Immature natural killer cell (primary cell): ENCODE measurements around the gene ATP6V0A1. TPM values are rescaled to one million over a fixed set of nuclear protein-coding genes. Genes with fewer than 3 reads are reported as not detected.

Source experiments
- DNase-seq, 3 donors: peaks; one replicate each; pipeline ENCODE4 v3.0.0; 2022; ENCODE audit warnings: mixed read lengths in 1 of 3
- H3K27ac Mint-ChIP-seq, 6 donors: one replicate each; pipeline ENCODE4 v1.8.0; 2020; ENCODE audit warnings: mixed read lengths in 6 of 6, mild to moderate bottlenecking in 5 of 6, inconsistent platforms in 4 of 6, moderate library complexity in 3 of 6
- H3K27me3 Mint-ChIP-seq, 3 donors: one replicate each; pipeline ENCODE4 v1.8.0; 2020 to 2021; ENCODE audit warnings: low read depth in 3 of 3, mild to moderate bottlenecking in 3 of 3, mixed read lengths in 3 of 3, moderate library complexity in 3 of 3, inconsistent platforms in 1 of 3
- H3K36me3 Mint-ChIP-seq, 3 donors: one replicate each; pipeline ENCODE4 v1.8.0; 2020; ENCODE audit warnings: mixed read lengths in 3 of 3, inconsistent platforms in 2 of 3, mild to moderate bottlenecking in 2 of 3
- H3K4me1 Mint-ChIP-seq, 2 donors: one replicate each; pipeline ENCODE4 v1.8.0; 2020; ENCODE audit warnings: inconsistent platforms in 2 of 2, mild to moderate bottlenecking in 2 of 2, mixed read lengths in 2 of 2, moderate library complexity in 1 of 2
- H3K4me3 Mint-ChIP-seq, 5 donors: one replicate each; pipeline ENCODE4 v1.8.0; 2020; ENCODE audit warnings: mild to moderate bottlenecking in 5 of 5, mixed read lengths in 5 of 5, inconsistent platforms in 3 of 5, moderate library complexity in 3 of 5
- H3K9me3 Mint-ChIP-seq, 6 donors: one replicate each; pipeline ENCODE4 v1.8.0; 2020; ENCODE audit warnings: mild to moderate bottlenecking in 6 of 6, mixed read lengths in 6 of 6, inconsistent platforms in 4 of 6, moderate library complexity in 3 of 6
- polyA plus RNA-seq, 3 donors: library from polyadenylated mRNA; unstranded; fragments of 300-500 nt; fragmentation: Illumina TruSeq; gene quantifications; one replicate each; pipeline ENCODE4 v1.2.3, GENCODE V29; 2021

Gene ATP6V0A1
- polyA plus RNA-seq, 3 donors from 2014 or later = 0.76 to 4.2 (median 1.4) TPM

DNA sequence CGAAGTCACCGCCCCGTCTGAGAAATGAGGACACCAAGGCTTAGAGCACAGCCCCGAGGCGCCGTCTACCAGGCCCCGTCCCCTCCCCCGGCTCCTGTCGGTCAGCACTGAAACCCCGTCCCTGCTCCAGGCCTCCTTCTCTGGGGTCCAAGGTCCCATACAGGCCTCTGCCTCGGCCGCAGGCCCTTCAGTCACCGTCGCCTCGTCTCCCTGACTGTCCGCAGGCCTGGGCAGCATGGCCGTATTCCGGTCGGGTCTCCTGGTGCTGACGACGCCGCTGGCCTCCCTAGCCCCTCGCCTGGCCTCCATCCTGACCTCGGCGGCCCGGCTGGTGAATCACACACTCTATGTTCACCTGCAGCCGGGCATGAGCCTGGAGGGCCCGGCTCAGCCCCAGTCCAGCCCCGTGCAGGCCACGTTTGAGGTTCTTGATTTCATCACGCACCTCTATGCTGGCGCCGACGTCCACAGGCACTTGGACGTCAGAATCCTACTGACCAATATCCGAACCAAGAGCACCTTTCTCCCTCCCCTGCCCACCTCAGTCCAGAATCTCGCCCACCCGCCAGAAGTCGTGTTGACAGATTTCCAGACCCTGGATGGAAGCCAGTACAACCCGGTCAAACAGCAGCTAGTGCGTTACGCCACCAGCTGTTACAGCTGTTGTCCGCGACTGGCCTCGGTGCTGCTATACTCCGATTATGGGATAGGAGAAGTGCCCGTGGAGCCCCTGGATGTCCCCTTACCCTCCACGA lies 103.9 kb downstream of the ATP6V0A1 start:
- Mint-ChIP-seq H3K4me1 (peaks cover 43 to 44% of the 10 kb centered on the region in 2 donors), H3K36me3 (peaks cover 0 to 6% (median 0%) of the 10 kb centered on the region in 3 donors), H3K4me3 (peak overlapping the region; percentile 91 to 95 (median 92)), H3K9me3 (no peaks in the 10 kb centered on the region), H3K27ac (peak overlapping the region; percentile 85 to 97 (median 94)), H3K27me3 (peaks cover 17 to 24% (median 22%) of the 10 kb centered on the region in 3 donors)
- DNase-seq = no peak

DNA sequence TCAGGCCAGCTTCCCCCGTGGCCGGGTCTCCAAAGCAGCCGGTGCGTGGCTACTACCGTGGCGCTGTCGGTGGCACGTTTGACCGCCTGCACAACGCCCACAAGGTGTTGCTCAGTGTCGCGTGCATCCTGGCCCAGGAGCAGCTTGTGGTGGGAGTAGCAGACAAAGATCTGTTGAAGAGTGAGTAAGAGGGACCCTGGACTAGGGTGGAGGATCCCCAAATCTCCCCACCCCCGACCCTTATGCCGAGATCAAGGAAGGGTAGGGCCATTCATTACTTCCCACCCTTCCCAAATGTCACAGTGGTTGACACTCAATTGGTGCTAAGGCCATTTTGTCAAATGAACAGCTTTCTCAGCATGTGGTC lies 104.4 kb downstream of the ATP6V0A1 start:
- H3K36me3 Mint-ChIP-seq = peaks cover 0 to 9% (median 0%) of the 10 kb centered on the region in 3 donors
- H3K4me3 Mint-ChIP-seq = peak overlapping the region; percentile 91 to 95 (median 92)
- H3K4me1 Mint-ChIP-seq = peaks cover 47 to 49% of the 10 kb centered on the region in 2 donors
- no peak for DNase-seq
- peak overlapping the region in 5 of 6 donors; percentile 69 to 97 (median 85) for H3K27ac Mint-ChIP-seq
- peaks cover 17 to 25% (median 22%) of the 10 kb centered on the region in 3 donors for H3K27me3 Mint-ChIP-seq
- H3K9me3 Mint-ChIP-seq = no peaks in the 10 kb centered on the region

DNA sequence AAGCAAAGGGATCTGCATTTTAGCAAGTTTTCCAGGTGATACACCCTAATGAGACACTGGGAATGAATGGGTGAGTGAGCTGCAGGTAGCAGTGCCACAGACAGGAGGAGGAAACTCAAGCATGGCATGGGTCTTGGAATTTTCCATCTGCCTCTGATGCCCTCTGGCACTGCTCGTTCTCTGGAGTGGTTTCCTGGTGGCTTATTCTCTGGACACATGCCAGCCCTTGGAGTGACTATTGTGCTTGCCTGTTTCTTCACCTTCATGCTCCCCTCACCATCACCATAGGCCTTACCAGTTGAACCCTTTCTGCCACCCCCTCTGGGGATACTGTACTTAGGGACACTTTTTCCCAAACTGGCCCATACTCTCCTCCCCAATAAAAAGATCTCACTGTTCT lies 104.9 kb downstream of the ATP6V0A1 start:
- H3K36me3 Mint-ChIP-seq = peaks cover 0 to 9% (median 0%) of the 10 kb centered on the region in 3 donors
- DNase-seq = no peak
- no peaks in the 10 kb centered on the region for H3K9me3 Mint-ChIP-seq
- peak overlapping the region; percentile 76 to 93 (median 92) for H3K4me3 Mint-ChIP-seq
- peak overlapping the region; percentile 47 to 91 (median 86) for H3K27ac Mint-ChIP-seq
- peaks cover 17 to 25% (median 22%) of the 10 kb centered on the region in 3 donors for H3K27me3 Mint-ChIP-seq
- H3K4me1 Mint-ChIP-seq = peaks cover 49 to 51% of the 10 kb centered on the region in 2 donors

DNA sequence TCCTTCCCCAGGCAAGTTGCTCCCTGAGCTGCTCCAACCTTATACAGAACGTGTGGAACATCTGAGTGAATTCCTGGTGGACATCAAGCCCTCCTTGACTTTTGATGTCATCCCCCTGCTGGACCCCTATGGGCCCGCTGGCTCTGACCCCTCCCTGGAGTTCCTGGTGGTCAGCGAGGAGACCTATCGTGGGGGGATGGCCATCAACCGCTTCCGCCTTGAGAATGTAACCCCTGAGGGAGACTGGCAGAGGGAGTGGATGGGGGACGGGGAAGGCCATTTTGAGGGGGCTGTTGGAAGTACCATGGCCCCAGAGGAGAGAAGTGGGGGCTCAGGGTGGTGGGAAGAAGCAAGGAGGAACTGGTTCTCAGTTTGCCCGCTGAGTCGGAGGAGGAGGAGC lies 105.3 kb downstream of the ATP6V0A1 start:
- H3K27me3 Mint-ChIP-seq = peaks cover 17 to 26% (median 22%) of the 10 kb centered on the region in 3 donors
- DNase-seq = no peak
- H3K4me3 Mint-ChIP-seq = peak overlapping the region; percentile 76 to 93 (median 92)
- peaks cover 53% of the 10 kb centered on the region in 2 donors for H3K4me1 Mint-ChIP-seq
- H3K27ac Mint-ChIP-seq = peak overlapping the region in 5 of 6 donors; percentile 47 to 87 (median 75)
- H3K36me3 Mint-ChIP-seq = peaks cover 0 to 12% (median 0%) of the 10 kb centered on the region in 3 donors
- H3K9me3 Mint-ChIP-seq = no peaks in the 10 kb centered on the region

DNA sequence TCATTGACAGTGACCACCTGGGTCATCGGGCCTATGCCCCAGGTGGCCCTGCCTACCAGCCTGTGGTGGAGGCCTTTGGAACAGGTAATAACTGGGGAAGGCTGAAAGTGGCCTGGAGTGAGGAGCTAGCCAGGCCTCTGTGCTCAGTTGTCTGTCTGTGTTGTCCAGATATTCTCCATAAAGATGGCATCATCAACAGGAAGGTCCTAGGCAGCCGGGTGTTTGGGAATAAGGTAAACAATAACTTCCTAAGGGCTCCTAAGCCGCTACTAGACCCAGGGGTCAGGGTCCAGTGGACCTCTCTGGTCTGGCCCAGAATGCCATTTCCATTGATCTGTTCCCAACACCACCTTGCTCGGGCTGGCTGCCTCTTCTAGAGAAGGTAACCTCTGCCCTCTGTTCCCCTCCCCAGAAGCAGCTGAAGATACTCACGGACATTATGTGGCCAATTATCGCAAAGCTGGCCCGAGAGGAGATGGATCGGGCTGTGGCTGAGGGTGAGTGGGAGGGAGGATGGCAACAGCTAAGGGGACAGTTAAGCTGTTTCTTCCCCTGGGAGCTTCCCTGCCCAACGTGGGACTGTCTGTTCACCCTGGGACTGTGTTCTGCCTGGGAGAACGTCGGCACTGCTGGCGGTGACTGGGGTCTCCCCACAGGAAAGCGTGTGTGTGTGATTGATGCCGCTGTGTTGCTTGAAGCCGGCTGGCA lies 106.3 kb downstream of the ATP6V0A1 start:
- Mint-ChIP-seq H3K4me3 (peak overlapping the region; percentile 18 to 52 (median 43)), H3K27ac (peak overlapping the region in 4 of 6 donors; percentile 17 to 88 (median 56)), H3K36me3 (peaks cover 0 to 12% (median 0%) of the 10 kb centered on the region in 3 donors), H3K27me3 (peaks cover 17 to 26% (median 19%) of the 10 kb centered on the region in 3 donors), H3K9me3 (no peaks in the 10 kb centered on the region), H3K4me1 (peaks cover 54 to 57% of the 10 kb centered on the region in 2 donors)
- DNase-seq = no peak

DNA sequence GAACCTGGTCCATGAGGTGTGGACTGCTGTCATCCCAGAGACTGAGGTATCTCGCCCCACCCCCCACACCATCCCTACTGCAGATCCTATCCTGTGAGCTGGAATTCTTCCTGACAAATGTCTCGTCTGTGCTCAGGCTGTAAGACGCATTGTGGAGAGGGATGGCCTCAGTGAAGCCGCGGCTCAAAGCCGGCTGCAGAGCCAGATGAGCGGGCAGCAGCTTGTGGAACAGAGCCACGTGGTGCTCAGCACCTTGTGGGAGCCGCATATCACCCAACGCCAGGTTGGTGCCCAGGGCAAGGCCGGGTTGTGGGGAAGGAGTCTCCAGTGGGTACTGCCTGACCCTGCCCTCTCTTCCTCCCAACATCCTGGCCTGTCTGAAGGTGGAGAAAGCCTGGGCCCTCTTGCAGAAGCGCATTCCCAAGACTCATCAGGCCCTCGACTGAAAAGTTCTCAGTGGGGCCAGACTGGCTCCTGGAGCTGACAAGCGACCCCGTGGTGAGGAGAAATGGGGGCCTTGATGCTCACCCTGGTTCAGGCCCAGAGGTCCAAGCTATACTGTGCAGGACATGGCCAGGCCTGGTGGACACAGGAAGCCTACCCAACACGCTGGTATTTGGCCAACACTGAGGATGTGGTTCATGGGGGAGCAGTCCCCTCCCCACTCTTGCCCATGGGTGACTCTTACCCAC lies 107.0 kb downstream of the ATP6V0A1 start:
- H3K4me1 Mint-ChIP-seq = peaks cover 53% of the 10 kb centered on the region in 2 donors
- peaks cover 0 to 12% (median 0%) of the 10 kb centered on the region in 3 donors for H3K36me3 Mint-ChIP-seq
- peak overlapping the region; percentile 82 to 98 (median 89) for H3K27ac Mint-ChIP-seq
- no peak for DNase-seq
- no peaks in the 10 kb centered on the region for H3K9me3 Mint-ChIP-seq
- H3K27me3 Mint-ChIP-seq = peaks cover 17 to 25% (median 18%) of the 10 kb centered on the region in 3 donors
- H3K4me3 Mint-ChIP-seq = peak overlapping the region in 3 of 5 donors; percentile 93 to 98 (median 93)

DNA sequence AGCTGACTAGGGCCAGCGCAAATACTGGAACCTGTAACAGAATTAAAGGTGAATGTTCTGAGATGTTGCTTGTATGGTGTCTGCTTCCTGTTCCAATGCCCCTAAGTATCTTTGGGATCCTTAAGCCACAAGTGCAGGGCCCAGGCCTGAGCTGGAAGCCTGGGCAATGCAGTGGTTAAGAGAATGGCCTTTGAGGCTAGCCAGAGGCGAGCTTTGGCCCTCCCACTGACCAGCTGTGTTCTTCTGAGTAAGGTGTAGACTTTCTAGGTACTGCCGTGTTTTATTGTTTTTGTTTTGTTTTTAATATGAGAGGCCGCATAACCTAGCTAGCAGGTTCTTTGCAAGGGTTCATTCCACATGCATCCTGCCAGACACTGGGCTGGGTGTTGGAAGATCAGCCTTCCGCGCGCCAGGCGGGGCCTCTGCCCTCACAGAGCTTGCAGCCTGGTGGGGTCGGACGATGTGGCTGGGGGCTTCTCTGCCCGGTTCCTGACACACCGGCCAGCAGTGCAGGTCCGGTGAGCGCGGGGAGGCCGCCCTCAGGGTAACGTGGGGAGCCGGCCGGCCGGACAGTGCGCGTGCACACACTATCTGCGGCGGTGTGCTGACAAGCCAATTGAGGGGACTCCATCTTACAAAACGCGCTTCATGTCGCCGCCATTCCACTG lies 107.7 kb downstream of the ATP6V0A1 start:
- H3K4me3 Mint-ChIP-seq = peak overlapping the region; percentile 93 to 98 (median 94)
- peaks cover 17 to 25% (median 17%) of the 10 kb centered on the region in 3 donors for H3K27me3 Mint-ChIP-seq
- peak overlapping the region; percentile 82 to 98 (median 89) for H3K27ac Mint-ChIP-seq
- H3K36me3 Mint-ChIP-seq = peaks cover 0 to 17% (median 7%) of the 10 kb centered on the region in 3 donors
- no peak for DNase-seq
- H3K9me3 Mint-ChIP-seq = no peaks in the 10 kb centered on the region
- H3K4me1 Mint-ChIP-seq = peaks cover 51% of the 10 kb centered on the region in 2 donors

DNA sequence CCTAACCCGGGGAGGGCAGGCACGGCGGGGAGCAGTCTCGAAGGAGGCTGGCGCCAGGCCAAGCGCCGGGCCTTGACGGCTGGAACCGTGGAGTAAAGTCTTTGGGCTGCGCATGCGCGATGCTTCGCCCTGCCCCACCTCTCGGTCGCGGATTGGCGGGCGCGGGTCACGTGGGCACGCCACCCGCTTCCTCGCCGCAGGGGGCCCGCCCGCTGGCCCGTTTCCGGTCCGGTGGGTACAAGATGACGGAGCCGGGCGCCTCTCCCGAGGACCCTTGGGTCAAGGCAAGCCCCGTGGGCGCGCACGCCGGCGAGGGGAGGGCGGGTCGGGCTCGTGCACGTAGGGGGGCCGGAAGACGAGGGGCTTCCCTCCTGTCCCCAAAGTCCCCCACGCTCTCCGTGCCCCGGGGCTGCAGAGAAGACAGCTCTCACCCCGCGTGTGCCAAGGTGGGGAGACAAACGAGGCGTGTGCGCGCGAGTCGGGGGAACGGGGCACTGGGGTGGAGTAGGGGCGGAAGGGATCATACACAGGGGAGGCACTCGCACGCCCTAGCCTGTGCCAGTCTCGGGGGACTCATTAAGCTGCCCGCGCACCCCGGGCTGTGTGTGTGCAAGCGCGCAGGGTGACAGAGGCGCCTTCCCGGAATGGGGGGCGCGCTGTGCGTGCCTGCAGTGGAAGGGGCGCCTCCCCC lies 108.3 kb downstream of the ATP6V0A1 start, which contains the start of gene MLX:
MLX (plus strand) TSS at position 218 of the 691 bp plus-strand sequence; CDS start at position 243, 25 bp downstream.
- Mint-ChIP-seq H3K27ac (peak within 1 kb of the TSS; percentile 82 to 98 (median 92)), H3K27me3 (peaks cover 13 to 21% (median 13%) of the 10 kb centered on the region in 3 donors), H3K4me3 (peak within 1 kb of the TSS; percentile 93 to 98 (median 94)), H3K4me1 (peaks cover 44% of the 10 kb centered on the region in 2 donors), H3K36me3 (peaks cover 0 to 23% (median 7%) of the 10 kb centered on the region in 3 donors), H3K9me3 (no peaks in the 10 kb centered on the region)
- peak; percentile 93 to 94 (median 93) for DNase-seq

DNA sequence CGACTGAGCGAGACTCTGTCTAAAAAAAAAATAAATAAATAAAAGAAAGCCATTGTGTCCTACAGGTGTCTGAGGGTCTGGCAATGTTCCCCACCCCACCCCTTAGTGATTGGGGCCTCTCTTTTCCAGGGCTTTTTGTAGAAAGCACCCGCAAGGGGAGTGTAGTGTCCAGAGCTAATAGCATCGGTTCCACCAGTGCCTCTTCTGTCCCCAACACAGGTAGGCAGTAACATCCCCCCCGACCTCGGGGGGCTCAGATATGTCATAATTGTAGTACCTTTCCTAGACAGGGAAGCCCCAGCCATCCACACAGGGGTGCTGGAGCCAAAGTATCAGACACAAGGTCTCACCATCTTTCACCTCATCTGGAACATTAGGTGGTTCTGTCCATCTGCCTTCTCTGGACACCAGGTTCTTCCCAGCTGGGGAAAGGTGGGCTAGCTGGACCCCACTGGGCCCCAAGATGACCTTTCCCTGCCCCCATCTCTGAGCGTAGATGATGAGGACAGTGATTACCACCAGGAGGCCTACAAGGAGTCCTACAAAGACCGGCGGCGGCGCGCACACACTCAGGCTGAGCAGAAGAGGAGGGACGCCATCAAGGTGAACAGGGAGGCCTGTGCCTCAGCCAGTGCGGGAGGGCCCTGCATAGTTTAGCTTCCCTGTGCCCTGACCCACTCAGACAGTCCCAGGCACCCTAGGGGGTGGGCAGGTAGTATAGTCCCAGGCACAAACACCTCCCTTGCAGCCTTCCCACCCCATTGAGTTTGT lies 109.8 kb downstream of the ATP6V0A1 start:
- DNase-seq = no peak
- Mint-ChIP-seq H3K4me3 (peak overlapping the region; percentile 32 to 98 (median 56)), H3K27me3 (peaks cover 8 to 17% (median 11%) of the 10 kb centered on the region in 3 donors), H3K9me3 (no peaks in the 10 kb centered on the region), H3K27ac (peak overlapping the region in 3 of 6 donors; percentile 71 to 98 (median 74)), H3K36me3 (peaks cover 9 to 28% (median 12%) of the 10 kb centered on the region in 3 donors), H3K4me1 (peaks cover 35 to 41% of the 10 kb centered on the region in 2 donors)

DNA sequence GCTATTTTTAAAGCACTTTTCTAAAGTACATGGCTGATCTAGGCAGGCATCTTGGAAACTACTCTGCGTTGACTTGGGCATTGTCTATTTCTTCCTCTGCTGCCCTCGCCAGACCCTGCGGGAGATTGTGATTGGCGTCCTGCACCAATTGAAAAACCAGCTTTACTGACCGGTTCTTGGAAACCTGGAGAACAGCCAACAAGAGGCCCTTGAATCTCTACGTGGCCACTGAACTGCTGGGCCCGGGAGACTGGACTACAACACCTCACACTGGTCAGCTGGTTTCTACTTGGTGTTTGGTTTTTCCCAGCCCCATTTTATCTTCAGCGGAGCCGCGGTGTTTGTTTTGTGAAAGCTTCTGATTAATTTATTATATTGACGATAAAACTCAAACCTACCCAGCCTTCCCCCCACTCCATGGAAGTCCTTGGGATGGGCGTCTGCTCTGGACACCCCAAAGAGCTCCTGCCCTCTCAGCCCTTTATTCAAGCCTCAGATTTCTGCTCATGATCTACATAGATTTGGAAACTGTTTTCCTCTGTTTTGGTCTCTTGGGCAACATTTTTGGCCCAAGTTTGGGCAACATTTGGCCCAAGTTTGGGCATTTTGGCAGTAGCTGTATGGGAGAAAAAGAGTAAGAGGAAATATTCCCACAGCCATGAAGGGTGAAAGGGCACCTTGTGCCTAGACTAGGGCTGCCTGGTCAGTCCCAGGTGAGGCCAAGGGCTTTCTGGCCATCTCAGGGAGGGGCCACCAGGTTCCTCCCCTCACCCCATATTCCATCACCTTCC lies 113.0 kb downstream of the ATP6V0A1 start:
- no peak overlapping the region for H3K4me3 Mint-ChIP-seq

More for the DNA sequence above, 113.0 kb downstream of the ATP6V0A1 start:
- peaks cover 33 to 50% of the 10 kb centered on the region in 2 donors for H3K4me1 Mint-ChIP-seq
- peaks cover 15 to 31% (median 16%) of the 10 kb centered on the region in 3 donors for H3K36me3 Mint-ChIP-seq
- H3K27me3 Mint-ChIP-seq = peaks cover 3 to 15% (median 5%) of the 10 kb centered on the region in 3 donors
- DNase-seq = no peak
- H3K9me3 Mint-ChIP-seq = no peaks in the 10 kb centered on the region
- H3K27ac Mint-ChIP-seq = peak overlapping the region in 1 of 6 donors; percentile 30
